ENCODE measurements around the gene TGOLN2. TPM values are rescaled to one million over a fixed set of nuclear protein-coding genes. Genes with fewer than 3 reads are reported as not detected.

TGOLN2 gene
- total RNA-seq, 1 experiment from 2014 or later = 43.7 TPM

DNA sequence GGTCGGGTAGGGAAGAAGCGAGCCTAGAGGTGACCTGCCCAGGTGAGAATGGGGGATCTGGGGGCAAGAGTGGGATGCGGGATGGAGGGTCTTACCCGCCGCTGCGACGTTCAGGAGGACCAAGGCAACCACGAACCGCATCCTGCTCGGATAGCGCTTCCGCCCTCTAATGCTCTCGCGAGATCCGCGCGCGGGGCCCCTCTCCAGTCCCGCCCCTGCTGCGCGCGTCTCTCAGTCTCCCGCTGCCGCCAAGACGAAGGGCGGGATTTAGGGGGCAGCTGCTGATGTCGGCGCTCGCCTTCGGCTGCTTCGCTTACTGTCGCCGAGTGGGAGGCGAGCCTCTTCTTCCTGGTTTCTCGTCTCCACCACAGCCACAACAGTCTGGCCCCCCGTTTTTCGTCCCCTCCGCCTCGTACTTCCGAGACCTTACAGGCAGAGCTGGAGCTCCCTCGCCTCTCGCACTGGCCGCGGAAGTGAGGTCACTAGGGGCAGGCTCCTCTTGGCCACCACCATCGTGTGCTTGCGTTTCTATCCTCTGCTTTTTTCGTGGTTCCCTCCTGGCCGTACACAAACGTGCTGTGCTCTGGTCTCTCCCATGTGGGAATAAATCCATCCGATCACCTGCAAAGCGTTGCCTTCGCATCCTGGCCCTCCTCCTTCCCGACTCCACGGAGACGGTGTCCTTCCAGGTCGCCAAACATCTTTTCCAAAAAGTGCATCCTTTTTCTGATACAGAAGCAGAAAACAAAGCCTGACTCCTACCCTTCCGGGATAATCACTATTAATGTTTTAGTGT is at the start of gene TGOLN2 (continued):
- TF ChIP-seq, protein P1, sequence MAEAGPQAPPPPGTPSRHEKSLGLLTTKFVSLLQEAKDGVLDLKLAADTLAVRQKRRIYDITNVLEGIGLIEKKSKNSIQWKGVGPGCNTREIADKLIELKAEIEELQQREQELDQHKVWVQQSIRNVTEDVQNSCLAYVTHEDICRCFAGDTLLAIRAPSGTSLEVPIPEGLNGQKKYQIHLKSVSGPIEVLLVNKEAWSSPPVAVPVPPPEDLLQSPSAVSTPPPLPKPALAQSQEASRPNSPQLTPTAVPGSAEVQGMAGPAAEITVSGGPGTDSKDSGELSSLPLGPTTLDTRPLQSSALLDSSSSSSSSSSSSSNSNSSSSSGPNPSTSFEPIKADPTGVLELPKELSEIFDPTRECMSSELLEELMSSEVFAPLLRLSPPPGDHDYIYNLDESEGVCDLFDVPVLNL (CRISPR knock-in tag; IDR thresholded peaks at IDR 0.05; ENCODE audit: borderline replicate concordance, low read depth) = 0 out of 2 replicates have a peak, but pooled peaks have one; percentile 68
- no peak for TF ChIP-seq NR2C2 (CRISPR knock-in tag; IDR thresholded peaks at IDR 0.05)
- TF ChIP-seq ESRRA (CRISPR knock-in tag; IDR thresholded peaks at IDR 0.05; ENCODE audit: borderline replicate concordance) = peak; percentile 41; the same call in 1 of the 2 replicates
- TF ChIP-seq ZNF671 (CRISPR knock-in tag; IDR thresholded peaks at IDR 0.05) = peak; percentile 62; the same call in 1 of the 2 replicates
- TF ChIP-seq ZNF138 (CRISPR knock-in tag; conservative IDR thresholded peaks at IDR 0.05) = no peak
- peak; percentile 89 for TF ChIP-seq NFE2L1 (CRISPR knock-in tag; IDR thresholded peaks at IDR 0.05)
- TF ChIP-seq TEAD1 (CRISPR knock-in tag; IDR thresholded peaks at IDR 0.05) = peak; percentile 68; the same call in 1 of the 2 replicates
- TF ChIP-seq, protein P2, sequence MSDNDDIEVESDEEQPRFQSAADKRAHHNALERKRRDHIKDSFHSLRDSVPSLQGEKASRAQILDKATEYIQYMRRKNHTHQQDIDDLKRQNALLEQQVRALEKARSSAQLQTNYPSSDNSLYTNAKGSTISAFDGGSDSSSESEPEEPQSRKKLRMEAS (CRISPR knock-in tag; IDR thresholded peaks at IDR 0.05) = peak; percentile 84
- no peak for TF ChIP-seq JAZF1 (CRISPR knock-in tag; IDR thresholded peaks at IDR 0.05)
- TF ChIP-seq ATF1 (CRISPR knock-in tag; IDR thresholded peaks at IDR 0.05) = 0 out of 2 replicates have a peak, but pooled peaks have one; percentile 56
- no peak for TF ChIP-seq NFYB (CRISPR knock-in tag; conservative IDR thresholded peaks at IDR 0.05; ENCODE audit: low read depth)
- TF ChIP-seq NR1H2 (CRISPR knock-in tag; IDR thresholded peaks at IDR 0.05) = no peak
- TF ChIP-seq, protein P3, sequence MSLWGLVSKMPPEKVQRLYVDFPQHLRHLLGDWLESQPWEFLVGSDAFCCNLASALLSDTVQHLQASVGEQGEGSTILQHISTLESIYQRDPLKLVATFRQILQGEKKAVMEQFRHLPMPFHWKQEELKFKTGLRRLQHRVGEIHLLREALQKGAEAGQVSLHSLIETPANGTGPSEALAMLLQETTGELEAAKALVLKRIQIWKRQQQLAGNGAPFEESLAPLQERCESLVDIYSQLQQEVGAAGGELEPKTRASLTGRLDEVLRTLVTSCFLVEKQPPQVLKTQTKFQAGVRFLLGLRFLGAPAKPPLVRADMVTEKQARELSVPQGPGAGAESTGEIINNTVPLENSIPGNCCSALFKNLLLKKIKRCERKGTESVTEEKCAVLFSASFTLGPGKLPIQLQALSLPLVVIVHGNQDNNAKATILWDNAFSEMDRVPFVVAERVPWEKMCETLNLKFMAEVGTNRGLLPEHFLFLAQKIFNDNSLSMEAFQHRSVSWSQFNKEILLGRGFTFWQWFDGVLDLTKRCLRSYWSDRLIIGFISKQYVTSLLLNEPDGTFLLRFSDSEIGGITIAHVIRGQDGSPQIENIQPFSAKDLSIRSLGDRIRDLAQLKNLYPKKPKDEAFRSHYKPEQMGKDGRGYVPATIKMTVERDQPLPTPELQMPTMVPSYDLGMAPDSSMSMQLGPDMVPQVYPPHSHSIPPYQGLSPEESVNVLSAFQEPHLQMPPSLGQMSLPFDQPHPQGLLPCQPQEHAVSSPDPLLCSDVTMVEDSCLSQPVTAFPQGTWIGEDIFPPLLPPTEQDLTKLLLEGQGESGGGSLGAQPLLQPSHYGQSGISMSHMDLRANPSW (CRISPR knock-in tag; conservative IDR thresholded peaks at IDR 0.05; ENCODE audit: low read depth) = no peak
- TF ChIP-seq ZNF423 (CRISPR knock-in tag; IDR thresholded peaks at IDR 0.05) = no peak
- TF ChIP-seq, protein P4, sequence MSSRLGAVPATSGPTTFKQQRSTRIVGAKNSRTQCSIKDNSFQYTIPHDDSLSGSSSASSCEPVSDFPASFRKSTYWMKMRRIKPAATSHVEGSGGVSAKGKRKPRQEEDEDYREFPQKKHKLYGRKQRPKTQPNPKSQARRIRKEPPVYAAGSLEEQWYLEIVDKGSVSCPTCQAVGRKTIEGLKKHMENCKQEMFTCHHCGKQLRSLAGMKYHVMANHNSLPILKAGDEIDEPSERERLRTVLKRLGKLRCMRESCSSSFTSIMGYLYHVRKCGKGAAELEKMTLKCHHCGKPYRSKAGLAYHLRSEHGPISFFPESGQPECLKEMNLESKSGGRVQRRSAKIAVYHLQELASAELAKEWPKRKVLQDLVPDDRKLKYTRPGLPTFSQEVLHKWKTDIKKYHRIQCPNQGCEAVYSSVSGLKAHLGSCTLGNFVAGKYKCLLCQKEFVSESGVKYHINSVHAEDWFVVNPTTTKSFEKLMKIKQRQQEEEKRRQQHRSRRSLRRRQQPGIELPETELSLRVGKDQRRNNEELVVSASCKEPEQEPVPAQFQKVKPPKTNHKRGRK (CRISPR knock-in tag; IDR thresholded peaks at IDR 0.05; ENCODE audit: borderline replicate concordance) = 0 out of 2 replicates have a peak, but pooled peaks have one; percentile 46
- TF ChIP-seq, protein P5, sequence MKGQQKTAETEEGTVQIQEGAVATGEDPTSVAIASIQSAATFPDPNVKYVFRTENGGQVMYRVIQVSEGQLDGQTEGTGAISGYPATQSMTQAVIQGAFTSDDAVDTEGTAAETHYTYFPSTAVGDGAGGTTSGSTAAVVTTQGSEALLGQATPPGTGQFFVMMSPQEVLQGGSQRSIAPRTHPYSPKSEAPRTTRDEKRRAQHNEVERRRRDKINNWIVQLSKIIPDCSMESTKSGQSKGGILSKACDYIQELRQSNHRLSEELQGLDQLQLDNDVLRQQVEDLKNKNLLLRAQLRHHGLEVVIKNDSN (CRISPR knock-in tag; IDR thresholded peaks at IDR 0.05) = 0 out of 2 replicates have a peak, but pooled peaks have one; percentile 37
- no peak for TF ChIP-seq SOX15 (CRISPR knock-in tag; IDR thresholded peaks at IDR 0.05)
- TF ChIP-seq, protein P6, sequence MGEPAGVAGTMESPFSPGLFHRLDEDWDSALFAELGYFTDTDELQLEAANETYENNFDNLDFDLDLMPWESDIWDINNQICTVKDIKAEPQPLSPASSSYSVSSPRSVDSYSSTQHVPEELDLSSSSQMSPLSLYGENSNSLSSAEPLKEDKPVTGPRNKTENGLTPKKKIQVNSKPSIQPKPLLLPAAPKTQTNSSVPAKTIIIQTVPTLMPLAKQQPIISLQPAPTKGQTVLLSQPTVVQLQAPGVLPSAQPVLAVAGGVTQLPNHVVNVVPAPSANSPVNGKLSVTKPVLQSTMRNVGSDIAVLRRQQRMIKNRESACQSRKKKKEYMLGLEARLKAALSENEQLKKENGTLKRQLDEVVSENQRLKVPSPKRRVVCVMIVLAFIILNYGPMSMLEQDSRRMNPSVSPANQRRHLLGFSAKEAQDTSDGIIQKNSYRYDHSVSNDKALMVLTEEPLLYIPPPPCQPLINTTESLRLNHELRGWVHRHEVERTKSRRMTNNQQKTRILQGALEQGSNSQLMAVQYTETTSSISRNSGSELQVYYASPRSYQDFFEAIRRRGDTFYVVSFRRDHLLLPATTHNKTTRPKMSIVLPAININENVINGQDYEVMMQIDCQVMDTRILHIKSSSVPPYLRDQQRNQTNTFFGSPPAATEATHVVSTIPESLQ (CRISPR knock-in tag; IDR thresholded peaks at IDR 0.05) = 0 out of 2 replicates have a peak, but pooled peaks have one; percentile 48
- TF ChIP-seq MYBL2 (CRISPR knock-in tag; IDR thresholded peaks at IDR 0.05) = peak; percentile 72; the same call in 1 of the 2 replicates
- TF ChIP-seq MXD4 (CRISPR knock-in tag; IDR thresholded peaks at IDR 0.05; ENCODE audit: borderline replicate concordance) = no peak
- no peak for TF ChIP-seq ZNF121 (CRISPR knock-in tag; IDR thresholded peaks at IDR 0.05)
- no peak for TF ChIP-seq FOXJ3 (CRISPR knock-in tag; IDR thresholded peaks at IDR 0.05; ENCODE audit: borderline replicate concordance)
- TF ChIP-seq, protein P7, sequence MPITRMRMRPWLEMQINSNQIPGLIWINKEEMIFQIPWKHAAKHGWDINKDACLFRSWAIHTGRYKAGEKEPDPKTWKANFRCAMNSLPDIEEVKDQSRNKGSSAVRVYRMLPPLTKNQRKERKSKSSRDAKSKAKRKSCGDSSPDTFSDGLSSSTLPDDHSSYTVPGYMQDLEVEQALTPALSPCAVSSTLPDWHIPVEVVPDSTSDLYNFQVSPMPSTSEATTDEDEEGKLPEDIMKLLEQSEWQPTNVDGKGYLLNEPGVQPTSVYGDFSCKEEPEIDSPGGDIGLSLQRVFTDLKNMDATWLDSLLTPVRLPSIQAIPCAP (CRISPR knock-in tag; IDR thresholded peaks at IDR 0.05) = no peak
- peak; percentile 73; the same call in 1 of the 2 replicates for TF ChIP-seq CREB1 (CRISPR knock-in tag; IDR thresholded peaks at IDR 0.05)
- TF ChIP-seq HMGA2 (CRISPR knock-in tag; IDR thresholded peaks at IDR 0.05) = no peak
- TF ChIP-seq FOXK1 (CRISPR knock-in tag; IDR thresholded peaks at IDR 0.05) = peak; percentile 69; the same call in 1 of the 2 replicates
